Activated CD8-positive, alpha-beta T cell treated with anti-CD3 and anti-CD28 coated beads for 36 hours (primary cell): ENCODE results near the gene FOSL1. TPM values are rescaled to one million over a fixed set of nuclear protein-coding genes. Genes with fewer than 3 reads are reported as not detected.

Experiments used
- ATAC-seq: fragments of 200-7000 bp; cut with Tn5 transposase; one replicate; pipeline ENCODE4 v1.10.0; 2021; ENCODE audit warnings: mild to moderate bottlenecking, moderate library complexity
- CTCF ChIA-PET: fragments of 350-600 bp; sonication (Branson Sonifier 250); formaldehyde crosslinking; loops from one replicate; lab custom pipeline; 2021; ENCODE audit warnings: antibody characterized with exemption; lab: Charles Lee
- POLR2A ChIA-PET: fragments of 350-600 bp; sonication (Branson Sonifier 250); formaldehyde crosslinking; loops from one replicate; lab custom pipeline; 2021; ENCODE audit warnings: antibody characterized with exemption; lab: Charles Lee
- DNase-seq: peaks from one replicate; pipeline ENCODE4 v3.0.0-alpha.2; 2020
- H3K27ac Mint-ChIP-seq: one replicate; pipeline ENCODE4 v1.8.0; 2021; ENCODE audit warnings: mild to moderate bottlenecking, mixed read lengths
- H3K27me3 Mint-ChIP-seq: one replicate; pipeline ENCODE4 v1.8.0; 2021; ENCODE audit warnings: mixed read lengths
- H3K36me3 Mint-ChIP-seq: one replicate; pipeline ENCODE4 v1.8.0; 2021; ENCODE audit warnings: low read depth, mixed read lengths
- H3K4me1 Mint-ChIP-seq: one replicate; pipeline ENCODE4 v1.8.0; 2021; ENCODE audit warnings: low read depth, mixed read lengths
- H3K4me3 Mint-ChIP-seq: one replicate; pipeline ENCODE4 v1.8.0; 2021; ENCODE audit warnings: mild to moderate bottlenecking, moderate library complexity, mixed read lengths
- H3K9me3 Mint-ChIP-seq: one replicate; pipeline ENCODE4 v1.8.0; 2021; ENCODE audit warnings: mixed read lengths
- intact Hi-C: fragments of 100-400 bp; cut with micrococcal nuclease; formaldehyde crosslinking; loops from one replicate; pipeline ENCODE4 v1.10.0; 2022
- total RNA-seq, 2 experiments: library from RNA; stranded (reverse); gene quantifications; one replicate each; pipeline ENCODE4 v1.2.3, GENCODE V29; 2021
- TF ChIP-seq, protein P1 (sequence below): fragments of 200-600 bp; IDR thresholded peaks from one replicate; pipeline ENCODE4 v1.8.0; 2022; ENCODE audit warnings: antibody characterized with exemption, mild to moderate bottlenecking

The FOSL1 gene
- total RNA-seq, 2 experiments from 2014 or later = 9.9 to 10.2 TPM

DNA sequence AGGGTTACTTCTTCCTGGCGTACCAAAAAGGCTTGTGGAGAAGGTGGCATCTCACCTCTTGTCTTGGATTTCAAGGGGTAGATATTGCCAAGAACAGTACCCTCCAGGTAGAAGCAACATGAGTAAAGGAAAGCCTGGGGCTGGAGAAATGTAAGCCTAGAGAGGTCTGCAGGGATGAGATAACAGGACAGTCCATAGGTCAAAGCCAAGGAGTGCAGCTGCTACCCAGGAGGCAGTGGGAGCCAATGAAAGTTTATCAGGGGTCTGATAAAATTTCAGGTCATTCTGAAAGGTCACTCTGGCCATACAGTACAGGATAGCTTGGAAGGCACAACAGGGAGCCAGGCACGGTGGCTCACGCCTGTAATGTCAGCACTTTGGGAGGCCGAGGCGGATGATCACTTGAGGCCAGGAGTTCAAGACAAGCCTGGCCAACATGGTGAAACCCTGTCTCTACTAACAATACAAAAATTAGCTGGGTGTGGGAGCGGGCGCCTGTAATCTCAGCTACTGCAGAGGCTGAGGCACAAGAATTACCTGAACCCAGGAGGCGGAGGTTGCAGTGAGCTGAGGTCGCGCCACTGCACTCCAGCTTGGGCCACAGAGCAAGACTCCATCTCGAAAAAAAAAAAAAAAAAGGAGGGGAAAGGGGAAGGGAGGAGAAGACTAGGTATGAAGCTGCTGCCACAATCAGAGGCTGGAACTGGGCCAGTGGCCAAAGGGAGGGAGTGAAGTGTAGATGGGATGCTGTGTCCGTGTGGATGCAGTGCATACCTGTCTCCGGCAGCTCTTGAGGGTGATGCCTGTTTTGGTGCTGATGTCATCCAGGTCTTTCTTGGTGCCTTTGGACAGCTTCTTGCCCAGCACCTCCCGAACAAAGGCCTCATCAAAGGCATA is 13.1 kb downstream of the FOSL1 start:
- no peaks in the 10 kb centered on the region for H3K27me3 Mint-ChIP-seq
- DNase-seq (no peak), ATAC-seq (no peak)
- H3K36me3 Mint-ChIP-seq = peaks cover 36% of the 10 kb centered on the region
- POLR2A ChIA-PET = interaction anchor here (0.6 to 28.1 kb wide), 5 partner anchors 13 to 107 kb away, joined by 3 to 560 read pairs (median 3); partner anchors contain the start of genes CFL1, EFEMP2, FOSL1 and MUS81
- CTCF ChIA-PET = interaction anchor here (0.6 to 10.5 kb wide), 25 partner anchors 8 to 464 kb away, joined by 3 to 283 read pairs (median 11); partner anchors contain the start of genes AP5B1, BANF1, CFL1 and CTSW
- H3K27ac Mint-ChIP-seq = peak overlapping the region; percentile 91
- intact Hi-C loops = loop anchor here (5.0 kb wide), 2 partner anchors 40 to 100 kb away; no protein-coding TSS in a partner anchor
- H3K4me1 Mint-ChIP-seq = peaks cover 40% of the 10 kb centered on the region
- TF ChIP-seq, protein P1, sequence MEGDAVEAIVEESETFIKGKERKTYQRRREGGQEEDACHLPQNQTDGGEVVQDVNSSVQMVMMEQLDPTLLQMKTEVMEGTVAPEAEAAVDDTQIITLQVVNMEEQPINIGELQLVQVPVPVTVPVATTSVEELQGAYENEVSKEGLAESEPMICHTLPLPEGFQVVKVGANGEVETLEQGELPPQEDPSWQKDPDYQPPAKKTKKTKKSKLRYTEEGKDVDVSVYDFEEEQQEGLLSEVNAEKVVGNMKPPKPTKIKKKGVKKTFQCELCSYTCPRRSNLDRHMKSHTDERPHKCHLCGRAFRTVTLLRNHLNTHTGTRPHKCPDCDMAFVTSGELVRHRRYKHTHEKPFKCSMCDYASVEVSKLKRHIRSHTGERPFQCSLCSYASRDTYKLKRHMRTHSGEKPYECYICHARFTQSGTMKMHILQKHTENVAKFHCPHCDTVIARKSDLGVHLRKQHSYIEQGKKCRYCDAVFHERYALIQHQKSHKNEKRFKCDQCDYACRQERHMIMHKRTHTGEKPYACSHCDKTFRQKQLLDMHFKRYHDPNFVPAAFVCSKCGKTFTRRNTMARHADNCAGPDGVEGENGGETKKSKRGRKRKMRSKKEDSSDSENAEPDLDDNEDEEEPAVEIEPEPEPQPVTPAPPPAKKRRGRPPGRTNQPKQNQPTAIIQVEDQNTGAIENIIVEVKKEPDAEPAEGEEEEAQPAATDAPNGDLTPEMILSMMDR = no peak
- H3K4me3 Mint-ChIP-seq = peak overlapping the region; percentile 94
- no peaks in the 10 kb centered on the region for H3K9me3 Mint-ChIP-seq

DNA sequence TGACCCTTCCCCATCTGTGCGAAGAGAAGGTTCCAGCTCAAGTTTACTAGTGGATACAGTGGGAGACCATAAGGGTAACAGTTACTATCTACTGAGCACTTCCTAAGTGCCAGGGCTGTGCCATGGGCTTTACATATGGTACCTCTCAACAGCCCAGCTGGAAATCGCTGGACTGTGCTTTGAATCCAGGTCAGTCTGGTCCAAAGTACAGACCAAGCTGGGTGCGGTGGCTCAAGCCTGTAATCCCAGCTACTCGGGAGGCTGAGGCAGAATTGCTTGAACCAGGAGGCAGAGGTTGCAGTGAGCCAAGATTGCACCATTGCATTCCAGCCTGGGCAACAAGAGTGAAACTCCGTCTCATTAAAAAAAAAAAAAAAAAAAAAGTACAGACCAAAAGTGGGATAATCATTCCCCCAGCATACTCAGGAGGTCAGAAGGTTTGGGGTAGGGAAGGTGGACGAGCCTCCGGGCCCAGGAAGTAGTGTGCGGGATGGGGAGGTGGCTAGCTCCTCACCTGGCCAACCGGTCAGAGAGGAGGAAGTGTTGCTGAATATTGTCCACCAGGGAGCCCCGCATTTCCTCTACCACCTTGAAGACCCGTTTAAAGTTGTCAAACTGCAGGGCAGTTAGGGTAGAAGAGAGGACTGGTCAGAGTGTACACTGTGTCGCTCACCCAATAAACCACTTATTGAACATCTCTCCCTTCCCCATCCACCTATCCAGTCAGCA is 14.2 kb downstream of the FOSL1 start:
- Mint-ChIP-seq H3K4me1 (peaks cover 46% of the 10 kb centered on the region), H3K27ac (no peak overlapping the region), H3K4me3 (peak overlapping the region; percentile 94), H3K27me3 (no peaks in the 10 kb centered on the region), H3K36me3 (peaks cover 28% of the 10 kb centered on the region), H3K9me3 (no peaks in the 10 kb centered on the region)
- no peak for ATAC-seq
- ChIA-PET POLR2A (interaction anchor here (1.4 to 28.1 kb wide), 4 partner anchors 9 to 26 kb away, joined by 5 to 560 read pairs (median 8); partner anchors contain the start of genes CFL1, EFEMP2, FOSL1 and MUS81), CTCF (interaction anchor here (0.7 to 10.5 kb wide), 30 partner anchors 7 to 1076 kb away, joined by 3 to 283 read pairs (median 14); partner anchors contain the start of genes AP5B1, BANF1, CFL1 and CTSW)
- DNase-seq = no peak
- intact Hi-C loops = loop anchor here (5.0 kb wide), 2 partner anchors 41 to 101 kb away; no protein-coding TSS in a partner anchor
- TF ChIP-seq, protein P1 = no peak

DNA sequence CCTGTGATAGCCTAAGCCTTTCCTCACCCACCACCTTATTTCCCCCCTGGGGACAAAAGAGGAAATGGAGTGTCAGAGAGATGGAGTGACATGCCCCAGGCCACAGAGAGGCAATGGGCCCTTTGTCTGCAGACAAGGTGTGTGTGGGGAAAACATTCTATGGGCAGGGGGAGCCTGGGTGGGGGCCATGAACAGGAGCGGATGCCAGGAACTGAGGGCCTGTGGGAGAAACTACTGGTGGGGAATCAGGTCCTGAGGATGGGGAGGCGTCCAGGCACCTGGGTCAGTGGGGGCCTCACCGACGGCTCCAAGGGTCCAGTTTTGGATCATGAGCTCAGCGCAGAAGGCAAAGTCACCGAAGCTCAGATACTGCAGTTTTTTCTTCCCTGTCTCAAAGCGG is 15.0 kb downstream of the FOSL1 start:
- ChIA-PET CTCF (interaction anchor here (0.6 to 10.5 kb wide), 48 partner anchors 9 to 1075 kb away, joined by 3 to 283 read pairs (median 8); partner anchors contain the start of genes BANF1, C11orf68, CFL1 and EFEMP2), POLR2A (interaction anchor here (0.7 to 28.1 kb wide), 8 partner anchors 9 to 183 kb away, joined by 3 to 560 read pairs (median 6); partner anchors contain the start of genes CFL1, EFEMP2, FOSL1 and KAT5)
- intact Hi-C loops = loop anchor here (5.0 kb wide), 2 partner anchors 42 to 102 kb away; no protein-coding TSS in a partner anchor
- H3K9me3 Mint-ChIP-seq = no peaks in the 10 kb centered on the region
- ATAC-seq (no peak), DNase-seq (no peak)
- peaks cover 51% of the 10 kb centered on the region for H3K4me1 Mint-ChIP-seq
- H3K36me3 Mint-ChIP-seq = peaks cover 33% of the 10 kb centered on the region
- no peak overlapping the region for H3K4me3 Mint-ChIP-seq
- TF ChIP-seq, protein P1 = no peak
- no peaks in the 10 kb centered on the region for H3K27me3 Mint-ChIP-seq
- H3K27ac Mint-ChIP-seq = peak overlapping the region; percentile 30

DNA sequence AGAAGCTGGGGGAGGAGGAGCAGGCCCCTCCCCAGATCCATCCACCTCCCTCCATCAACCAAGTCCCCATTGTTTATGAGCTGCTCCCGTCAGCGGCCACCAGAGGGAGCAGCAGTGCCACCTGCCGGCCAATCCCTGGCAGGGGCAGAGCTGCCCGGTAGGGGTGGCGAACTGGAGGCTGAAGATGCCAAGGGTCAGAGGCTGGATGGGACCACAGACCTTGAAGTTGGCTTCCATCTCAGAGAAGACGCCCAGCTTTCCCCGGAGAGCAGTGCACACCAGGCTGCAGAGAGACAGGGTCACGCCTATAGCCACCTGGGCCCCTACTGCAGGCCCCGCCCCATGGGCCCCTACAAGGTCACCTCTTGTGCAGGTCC is 15.5 kb downstream of the FOSL1 start:
- no peak overlapping the region for H3K4me3 Mint-ChIP-seq
- CTCF ChIA-PET = interaction anchor here (0.6 to 10.5 kb wide), 57 partner anchors 8 to 259 kb away, joined by 3 to 283 read pairs (median 7); partner anchors contain the start of genes BANF1, C11orf68, CFL1 and CST6

More for the DNA sequence above, 15.5 kb downstream of the FOSL1 start:
- DNase-seq (peak; percentile 86), ATAC-seq (peak; percentile 52)
- H3K27ac Mint-ChIP-seq = peak overlapping the region; percentile 77
- H3K36me3 Mint-ChIP-seq = peaks cover 33% of the 10 kb centered on the region
- intact Hi-C loops = loop anchor here (5.0 kb wide), 2 partner anchors 43 to 103 kb away; no protein-coding TSS in a partner anchor
- TF ChIP-seq, protein P1 = peak; percentile 99
- POLR2A ChIA-PET = interaction anchor here (0.6 to 28.1 kb wide), 10 partner anchors 8 to 184 kb away, joined by 3 to 560 read pairs (median 6); partner anchors contain the start of genes CFL1, EFEMP2, FOSL1 and KAT5
- no peaks in the 10 kb centered on the region for H3K9me3 Mint-ChIP-seq
- no peaks in the 10 kb centered on the region for H3K27me3 Mint-ChIP-seq
- peaks cover 51% of the 10 kb centered on the region for H3K4me1 Mint-ChIP-seq
